GM18505 (cell line): ENCODE measurements around the gene HOXD13.

ENCODE experiments used
- ATAC-seq: cut with Tn5 transposase; IDR thresholded peaks from one replicate; pipeline ENCODE4 v1.9.1; 2021; ENCODE audit not compliant: unreplicated experiment
- POLR2A ChIP-seq: IDR thresholded peaks from 4 replicates; pipeline ENCODE4 v1.6.1; 2011; ENCODE audit warnings: borderline replicate concordance; ENCODE audit not compliant: insufficient read depth, insufficient read length; ENCODE audit errors: extremely low read depth

HOXD13 gene

DNA sequence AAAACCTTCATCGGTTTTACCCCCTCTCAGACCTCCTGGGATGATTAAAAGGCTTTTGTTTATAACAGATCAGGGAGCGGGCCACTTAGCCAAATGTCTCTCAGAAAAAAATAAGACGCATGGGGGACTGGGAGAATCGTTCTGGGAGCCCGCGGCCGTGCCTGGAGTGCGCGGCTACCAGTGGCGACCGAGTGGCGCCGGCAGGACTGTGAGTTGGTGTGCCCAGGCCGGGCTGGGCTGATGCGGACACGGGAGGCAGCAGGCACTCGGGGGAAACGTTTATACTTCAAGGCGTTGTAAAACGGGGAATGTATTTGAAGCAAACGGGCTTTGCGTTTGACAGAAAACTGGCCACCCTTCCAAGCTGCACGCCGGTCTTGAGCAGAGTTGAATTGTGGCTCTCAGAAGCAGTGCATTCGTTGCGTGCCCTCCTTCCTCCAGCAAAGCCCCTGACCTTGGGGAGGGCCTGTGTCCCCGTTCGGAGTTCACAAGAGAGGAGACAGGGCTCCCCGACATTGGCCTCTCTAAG, 19.4 kb downstream of the HOXD13 start:
- no peak for ATAC-seq
- TF ChIP-seq POLR2A = no peak

- TF ChIP-seq POLR2A = no peak
These were observed 20.1 kb downstream of the HOXD13 start for GRCh38 chr2:176112375-176113302.

GRCh38 chr2:176114120-176114929, 21.8 kb downstream of the HOXD13 start:
- no peak for ATAC-seq
- TF ChIP-seq POLR2A = no peak

More at GRCh38 chr2:176112375-176113302, 20.1 kb downstream of the HOXD13 start:
- ATAC-seq = no peak

- ATAC-seq = no peak
- no peak for TF ChIP-seq POLR2A
These were observed 22.6 kb downstream of the HOXD13 start for GRCh38 chr2:176114930-176115625.

- TF ChIP-seq POLR2A = no peak
- ATAC-seq = no peak
These were observed 23.6 kb downstream of the HOXD13 start, which contains the start of gene HOXD10 for GRCh38 chr2:176115883-176116813. HOXD10 (plus strand) TSS chr2:176116778; CDS start chr2:176116834, 56 bp downstream.

GRCh38 chr2:176117162-176117822, 24.8 kb downstream of the HOXD13 start:
- no peak for ATAC-seq
- TF ChIP-seq POLR2A = no peak

DNA sequence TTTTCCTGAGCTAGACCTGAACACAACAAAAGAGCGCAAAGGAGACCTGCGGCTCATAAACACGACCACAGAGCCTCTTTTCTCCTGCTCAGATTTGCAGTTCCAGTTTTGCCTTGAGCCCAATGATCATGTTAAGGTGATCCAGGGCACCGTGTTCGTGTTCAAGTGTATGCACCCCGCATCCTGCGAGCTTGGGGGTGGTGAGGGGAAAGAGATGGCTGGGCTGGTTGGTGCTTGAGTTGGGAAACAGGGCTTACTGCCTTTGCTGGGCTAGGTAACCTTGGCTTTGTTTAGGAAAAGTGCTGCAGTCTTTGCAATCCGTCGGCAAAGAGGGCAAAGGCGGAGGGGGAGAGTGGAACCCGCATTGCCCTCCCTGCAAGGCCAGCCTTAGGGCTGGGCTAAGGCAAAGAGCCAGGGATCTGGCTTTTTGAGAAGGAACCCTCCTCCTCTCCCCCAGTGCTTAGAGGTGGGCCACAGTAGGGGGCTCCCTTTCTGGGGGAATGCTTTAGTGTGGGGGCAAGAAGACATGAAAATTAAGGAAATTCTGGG, 25.4 kb downstream of the HOXD13 start:
- ATAC-seq = no peak
- no peak for TF ChIP-seq POLR2A

GRCh38 chr2:176118601-176119339, 26.2 kb downstream of the HOXD13 start:
- ATAC-seq = no peak

GRCh38 chr2:176120364-176121189, 28.1 kb downstream of the HOXD13 start:
- ATAC-seq = no peak
- TF ChIP-seq POLR2A = no peak

More at GRCh38 chr2:176118601-176119339, 26.2 kb downstream of the HOXD13 start:
- no peak for TF ChIP-seq POLR2A

DNA sequence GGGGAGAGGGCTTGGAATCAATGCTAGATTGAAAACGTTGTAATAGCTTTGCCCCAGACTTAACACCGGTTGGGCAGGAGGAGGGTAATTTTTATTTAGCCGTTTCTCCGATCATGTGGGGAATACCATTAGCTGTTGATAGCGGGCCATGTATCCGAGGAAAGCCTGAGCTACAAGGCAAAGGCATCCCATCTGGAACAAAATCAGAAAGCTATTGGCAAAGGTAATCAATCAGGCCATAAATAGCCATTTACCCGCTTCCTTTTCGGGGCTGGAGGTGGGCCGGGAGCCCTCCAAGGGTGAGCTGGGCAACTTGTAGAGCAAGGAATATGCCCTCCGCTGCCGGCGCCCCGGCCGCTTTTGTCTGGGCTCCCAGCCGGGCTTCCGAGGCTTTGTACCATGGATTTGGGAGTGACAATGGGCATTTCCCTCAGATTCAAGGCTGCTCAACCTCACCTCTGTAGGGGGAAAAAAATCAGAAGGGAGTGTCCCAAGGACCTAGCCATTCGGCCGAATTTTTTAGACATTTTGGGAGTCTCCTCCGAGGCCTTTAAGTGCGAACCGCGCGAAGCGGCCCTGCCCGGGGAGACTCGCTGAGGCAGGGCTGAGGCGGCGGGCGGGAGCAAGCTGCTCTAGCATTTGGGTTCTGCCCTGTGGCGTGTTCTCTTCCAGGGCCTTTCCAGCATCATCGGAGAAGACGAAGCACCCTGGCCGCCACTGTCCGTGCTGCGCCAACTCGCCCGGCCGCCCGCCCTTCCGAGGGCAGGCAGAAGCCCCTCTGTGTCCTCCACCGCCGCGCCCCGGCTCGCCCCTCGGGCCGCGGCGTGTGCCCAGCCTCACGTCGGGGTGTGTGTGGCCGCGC, 28.9 kb downstream of the HOXD13 start:
- no peak for ATAC-seq
- no peak for TF ChIP-seq POLR2A
